Esophagus muscularis mucosa (tissue), 4 donors: ENCODE data around the gene ZNF454.

Experiments used
- EP300 ChIP-seq: sonication (generic); formaldehyde crosslinking; IDR thresholded peaks from one replicate; pipeline ENCODE4 v1.6.1; 2017; ENCODE audit warnings: antibody characterized with exemption
- POLR2A ChIP-seq: fragments of 450-650 bp; IDR thresholded peaks from one replicate; pipeline ENCODE4 v1.6.1; 2017; ENCODE audit warnings: antibody characterized with exemption, moderate library complexity, mild to moderate bottlenecking, low read depth
- TF ChIP-seq, protein P1 (sequence below), 3 experiments: fragments of 200-600 bp in 2 of 3; fragments of 450-650 bp in 1 of 3; sonication (generic) in 2 of 3; IDR thresholded peaks; one replicate each; pipeline ENCODE4 v1.5.1; 2017 to 2019; ENCODE audit warnings: antibody characterized with exemption in 3 of 3, mild to moderate bottlenecking in 2 of 3, moderate library complexity in 1 of 3

DNA sequence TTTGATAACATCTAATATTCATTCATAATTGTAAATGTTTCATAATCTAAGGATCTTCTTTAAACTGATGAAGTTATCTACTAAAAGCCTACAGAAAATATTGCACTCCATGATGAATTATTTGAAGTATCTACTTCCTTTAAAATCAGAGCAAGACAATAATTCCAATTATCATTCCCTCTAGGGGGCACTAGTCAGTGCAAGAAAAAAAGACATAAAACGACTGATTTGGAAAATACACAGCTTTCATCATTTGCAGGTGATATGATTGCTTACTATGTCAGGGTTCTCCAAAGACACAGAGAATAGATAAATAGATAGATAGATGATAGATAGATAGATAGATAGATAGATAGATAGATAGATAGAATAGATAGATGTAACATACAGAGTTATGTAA, 67.7 kb downstream of the ZNF454 start:
- TF ChIP-seq, protein P1, sequence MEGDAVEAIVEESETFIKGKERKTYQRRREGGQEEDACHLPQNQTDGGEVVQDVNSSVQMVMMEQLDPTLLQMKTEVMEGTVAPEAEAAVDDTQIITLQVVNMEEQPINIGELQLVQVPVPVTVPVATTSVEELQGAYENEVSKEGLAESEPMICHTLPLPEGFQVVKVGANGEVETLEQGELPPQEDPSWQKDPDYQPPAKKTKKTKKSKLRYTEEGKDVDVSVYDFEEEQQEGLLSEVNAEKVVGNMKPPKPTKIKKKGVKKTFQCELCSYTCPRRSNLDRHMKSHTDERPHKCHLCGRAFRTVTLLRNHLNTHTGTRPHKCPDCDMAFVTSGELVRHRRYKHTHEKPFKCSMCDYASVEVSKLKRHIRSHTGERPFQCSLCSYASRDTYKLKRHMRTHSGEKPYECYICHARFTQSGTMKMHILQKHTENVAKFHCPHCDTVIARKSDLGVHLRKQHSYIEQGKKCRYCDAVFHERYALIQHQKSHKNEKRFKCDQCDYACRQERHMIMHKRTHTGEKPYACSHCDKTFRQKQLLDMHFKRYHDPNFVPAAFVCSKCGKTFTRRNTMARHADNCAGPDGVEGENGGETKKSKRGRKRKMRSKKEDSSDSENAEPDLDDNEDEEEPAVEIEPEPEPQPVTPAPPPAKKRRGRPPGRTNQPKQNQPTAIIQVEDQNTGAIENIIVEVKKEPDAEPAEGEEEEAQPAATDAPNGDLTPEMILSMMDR (IDR thresholded peaks at IDR 0.05), result no peak
- no peak for TF ChIP-seq POLR2A
- no peak for TF ChIP-seq EP300
